PC-9 (cell line): ENCODE measurements around the gene ATP13A3.

ENCODE experiments used
- CTCF ChIP-seq: fragments of 200-600 bp; sonication (generic); conservative IDR thresholded peaks from 2 replicates; pipeline ENCODE4 v1.6.1; 2017; ENCODE audit warnings: mixed run types, antibody characterized with exemption, mild to moderate bottlenecking, moderate library complexity
- EZH2 ChIP-seq: fragments of 200-600 bp; sonication (generic); IDR thresholded peaks from 2 replicates; pipeline ENCODE4 v1.8.0; 2017; ENCODE audit warnings: antibody characterized with exemption, low read depth

- TF ChIP-seq CTCF (no peak), EZH2 (no peak)
Observed at GRCh38 chr3:194527726-194528125, 40.9 kb upstream of the ATP13A3 start.
